SU-DHL-6 (cell line): ENCODE measurements around the gene ALOX5AP.

Source experiments
- H2AFZ ChIP-seq: fragments of 200-600 bp; sonication (generic); 2 replicates; pipeline ENCODE4 v1.6.1; 2014; ENCODE audit warnings: low read depth, mild to moderate bottlenecking, moderate library complexity, mixed read lengths, antibody characterized with exemption, low read length; ENCODE audit not compliant: severe bottlenecking
- H3F3A ChIP-seq: fragments of 200-600 bp; shearing (Covaris generic); 2 replicates; pipeline ENCODE4 v1.6.0; 2016; ENCODE audit warnings: antibody characterized with exemption, mild to moderate bottlenecking; ENCODE audit not compliant: insufficient read depth
- H3K27ac ChIP-seq: fragments of 200-600 bp; sonication (generic); 2 replicates; pipeline ENCODE4 v1.5.1; 2016; ENCODE audit warnings: low read depth, mild to moderate bottlenecking, low read length, moderate library complexity, mixed read lengths
- H3K27me3 ChIP-seq: fragments of 200-600 bp; sonication (generic), shearing (Covaris generic); 2 replicates; pipeline ENCODE4 v1.6.0; 2014; ENCODE audit warnings: mild to moderate bottlenecking, low read length
- H3K36me3 ChIP-seq: fragments of 200-600 bp; sonication (generic); 2 replicates; pipeline ENCODE4 v1.6.1; 2014; ENCODE audit warnings: mild to moderate bottlenecking, low read length, mixed read lengths
- H3K4me2 ChIP-seq: fragments of 300-600, 200-600 bp; shearing (Covaris generic), sonication (generic); 2 replicates; pipeline ENCODE4 v1.6.0; 2014; ENCODE audit warnings: low read length, low read depth, mild to moderate bottlenecking; ENCODE audit not compliant: poor library complexity, severe bottlenecking
- H3K4me3 ChIP-seq: fragments of 200-600 bp; sonication (generic); 2 replicates; pipeline ENCODE4 v1.5.1; 2014; ENCODE audit warnings: antibody characterized with exemption, low read length, mild to moderate bottlenecking, mixed read lengths; ENCODE audit not compliant: insufficient read depth, poor library complexity, severe bottlenecking
- H3K79me2 ChIP-seq: fragments of 200-600 bp; sonication (generic); 2 replicates; pipeline ENCODE4 v1.6.1; 2014; ENCODE audit warnings: mild to moderate bottlenecking, low read length, moderate library complexity; ENCODE audit not compliant: insufficient read depth
- H3K9ac ChIP-seq: fragments of 200-600 bp; sonication (generic); 2 replicates; pipeline ENCODE4 v1.7.0; 2014; ENCODE audit warnings: mild to moderate bottlenecking, low read length
- H3K9me2 ChIP-seq: fragments of 200-600 bp; sonication (generic); replicated peaks from 2 replicates; pipeline ENCODE4 v1.6.1; 2014; ENCODE audit warnings: low read length; ENCODE audit not compliant: insufficient read depth
- H3K9me3 ChIP-seq: fragments of 200-600 bp; sonication (generic); 2 replicates; pipeline ENCODE4 v1.6.1; 2014; ENCODE audit warnings: low read length, mixed read lengths; ENCODE audit not compliant: insufficient read depth
- H4K20me1 ChIP-seq: fragments of 200-600 bp; sonication (generic); 2 replicates; pipeline ENCODE4 v1.6.1; 2014; ENCODE audit warnings: low read depth, mild to moderate bottlenecking, antibody characterized with exemption, low read length, moderate library complexity, mixed read lengths
- EZH2phosphoT487 ChIP-seq: fragments of 200-600 bp; sonication (generic), shearing (Covaris generic); conservative IDR thresholded peaks from 2 replicates; pipeline ENCODE4 v1.6.1; 2018; ENCODE audit warnings: mild to moderate bottlenecking, antibody characterized with exemption, low read length, moderate library complexity, mixed read lengths
- TF ChIP-seq, protein P1 (sequence below): fragments of 200-600 bp; sonication (generic); IDR thresholded peaks from one replicate; pipeline ENCODE4 v1.5.1; 2017; ENCODE audit warnings: antibody characterized with exemption, mild to moderate bottlenecking, low read length, moderate library complexity; ENCODE audit not compliant: insufficient read depth, poor library complexity, severe bottlenecking

ALOX5AP gene

DNA sequence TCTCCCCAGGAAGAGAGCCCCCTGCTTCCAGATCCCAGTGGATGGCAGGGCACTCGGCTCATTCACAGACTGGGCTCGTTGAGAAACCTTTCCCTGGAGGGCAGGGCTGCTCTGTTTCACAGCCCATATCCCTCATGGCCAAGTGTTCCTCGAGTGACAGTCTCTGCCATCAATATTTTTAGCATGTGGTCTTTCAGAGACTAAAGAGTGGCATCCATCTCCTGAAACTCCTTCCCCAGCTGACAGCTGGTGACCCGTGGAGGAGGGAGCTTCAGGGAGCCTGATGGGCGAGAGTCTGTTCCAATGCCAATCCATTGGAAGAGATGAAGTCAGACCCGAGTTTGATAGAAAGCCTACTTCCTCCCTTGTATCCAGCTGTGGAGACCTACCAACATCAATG lies 30.7 kb upstream of the ALOX5AP start:
- Histone ChIP-seq H3K9ac (no peak overlapping the region), H4K20me1 (no peaks in the 10 kb centered on the region), H3K4me3 (no peak overlapping the region), H3K9me3 (no peaks in the 10 kb centered on the region), H3K36me3 (no peaks in the 10 kb centered on the region), H2AFZ (no peak overlapping the region), H3K79me2 (no peaks in the 10 kb centered on the region), H3F3A (no peaks in the 10 kb centered on the region), H3K27ac (no peak overlapping the region), H3K9me2 (no peaks in the 10 kb centered on the region), H3K4me2 (no peak overlapping the region), H3K27me3 (no peaks in the 10 kb centered on the region)
- TF ChIP-seq EZH2phosphoT487: no peak
- TF ChIP-seq, protein P1, sequence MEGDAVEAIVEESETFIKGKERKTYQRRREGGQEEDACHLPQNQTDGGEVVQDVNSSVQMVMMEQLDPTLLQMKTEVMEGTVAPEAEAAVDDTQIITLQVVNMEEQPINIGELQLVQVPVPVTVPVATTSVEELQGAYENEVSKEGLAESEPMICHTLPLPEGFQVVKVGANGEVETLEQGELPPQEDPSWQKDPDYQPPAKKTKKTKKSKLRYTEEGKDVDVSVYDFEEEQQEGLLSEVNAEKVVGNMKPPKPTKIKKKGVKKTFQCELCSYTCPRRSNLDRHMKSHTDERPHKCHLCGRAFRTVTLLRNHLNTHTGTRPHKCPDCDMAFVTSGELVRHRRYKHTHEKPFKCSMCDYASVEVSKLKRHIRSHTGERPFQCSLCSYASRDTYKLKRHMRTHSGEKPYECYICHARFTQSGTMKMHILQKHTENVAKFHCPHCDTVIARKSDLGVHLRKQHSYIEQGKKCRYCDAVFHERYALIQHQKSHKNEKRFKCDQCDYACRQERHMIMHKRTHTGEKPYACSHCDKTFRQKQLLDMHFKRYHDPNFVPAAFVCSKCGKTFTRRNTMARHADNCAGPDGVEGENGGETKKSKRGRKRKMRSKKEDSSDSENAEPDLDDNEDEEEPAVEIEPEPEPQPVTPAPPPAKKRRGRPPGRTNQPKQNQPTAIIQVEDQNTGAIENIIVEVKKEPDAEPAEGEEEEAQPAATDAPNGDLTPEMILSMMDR: no peak

DNA sequence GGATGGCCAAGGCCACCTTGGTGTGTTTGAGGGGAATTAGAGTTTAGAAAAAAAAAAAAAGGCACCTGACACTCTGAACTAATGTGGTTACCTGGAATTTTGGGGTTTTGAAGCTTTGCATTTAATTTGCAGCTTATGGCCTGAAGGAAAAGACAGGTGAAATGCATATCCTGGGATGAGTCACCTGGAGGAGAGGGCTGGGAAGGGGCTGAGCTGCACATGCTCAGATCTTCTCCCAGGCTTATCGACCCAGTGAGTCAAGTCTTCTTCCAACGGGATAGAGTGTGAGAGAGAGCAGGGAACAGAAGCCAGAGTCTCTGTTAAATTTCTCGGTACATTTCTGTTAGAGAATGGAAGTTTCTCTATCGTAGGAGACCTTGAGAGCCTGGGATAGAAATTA lies 29.7 kb upstream of the ALOX5AP start:
- Histone ChIP-seq H3K9ac (no peak overlapping the region), H3K9me3 (no peaks in the 10 kb centered on the region), H3K79me2 (no peaks in the 10 kb centered on the region), H3K4me3 (no peak overlapping the region), H4K20me1 (no peaks in the 10 kb centered on the region), H3K27ac (no peak overlapping the region), H3K9me2 (no peaks in the 10 kb centered on the region), H3K36me3 (no peaks in the 10 kb centered on the region), H3F3A (no peaks in the 10 kb centered on the region), H2AFZ (no peak overlapping the region), H3K4me2 (no peak overlapping the region), H3K27me3 (no peaks in the 10 kb centered on the region)
- TF ChIP-seq, protein P1: no peak
- no peak for TF ChIP-seq EZH2phosphoT487

- Histone ChIP-seq H3K4me2 (no peak overlapping the region), H3K9me2 (no peaks in the 10 kb centered on the region), H3K27ac (no peak overlapping the region), H2AFZ (no peak overlapping the region), H3K9ac (no peak overlapping the region), H4K20me1 (no peaks in the 10 kb centered on the region), H3K4me3 (no peak overlapping the region), H3K27me3 (no peaks in the 10 kb centered on the region), H3K79me2 (no peaks in the 10 kb centered on the region), H3F3A (no peaks in the 10 kb centered on the region), H3K36me3 (no peaks in the 10 kb centered on the region), H3K9me3 (no peaks in the 10 kb centered on the region)
- no peak for TF ChIP-seq EZH2phosphoT487
- TF ChIP-seq, protein P1: no peak
Measured at GRCh38 chr13:30708541-30708940, 26.8 kb upstream of the ALOX5AP start.

DNA sequence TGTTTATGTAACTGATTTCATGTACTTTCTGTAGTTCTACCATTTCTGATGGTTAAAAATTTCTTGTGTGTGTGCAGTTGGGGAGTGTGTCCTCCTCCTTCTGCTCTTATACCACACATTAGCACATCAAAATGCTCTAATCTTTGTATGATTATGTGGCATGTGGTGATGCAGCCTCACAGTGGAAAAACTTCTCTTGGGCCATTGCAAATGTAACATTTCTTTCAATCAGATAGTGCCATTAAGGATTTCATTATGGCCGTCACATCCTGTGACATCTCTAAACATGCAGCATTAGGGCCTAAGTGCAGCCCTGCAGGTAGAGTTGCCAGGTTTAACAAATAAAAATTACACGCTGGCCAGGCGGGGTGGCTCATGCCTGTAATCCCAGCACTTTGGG lies 24.9 kb upstream of the ALOX5AP start:
- Histone ChIP-seq H3K36me3 (no peaks in the 10 kb centered on the region), H3K4me3 (no peak overlapping the region), H3K79me2 (no peaks in the 10 kb centered on the region), H3F3A (no peaks in the 10 kb centered on the region), H3K4me2 (no peak overlapping the region), H3K9me3 (no peaks in the 10 kb centered on the region), H4K20me1 (no peaks in the 10 kb centered on the region), H3K27me3 (no peaks in the 10 kb centered on the region), H3K27ac (no peak overlapping the region), H3K9me2 (no peaks in the 10 kb centered on the region), H3K9ac (no peak overlapping the region), H2AFZ (no peak overlapping the region)
- TF ChIP-seq EZH2phosphoT487: no peak
- TF ChIP-seq, protein P1: no peak
